GM19035 (cell line): ENCODE measurements around the gene SULT1A2.
"Not testable (repeated sequence)": the region's sequence is repeated elsewhere in the genome, so short reads cannot be mapped to it uniquely, and the experiment has no call there.

Experiments
- ATAC-seq: cut with Tn5 transposase; IDR thresholded peaks from one replicate; pipeline ENCODE4 v1.9.1; 2021; ENCODE audit not compliant: unreplicated experiment

The SULT1A2 gene

DNA sequence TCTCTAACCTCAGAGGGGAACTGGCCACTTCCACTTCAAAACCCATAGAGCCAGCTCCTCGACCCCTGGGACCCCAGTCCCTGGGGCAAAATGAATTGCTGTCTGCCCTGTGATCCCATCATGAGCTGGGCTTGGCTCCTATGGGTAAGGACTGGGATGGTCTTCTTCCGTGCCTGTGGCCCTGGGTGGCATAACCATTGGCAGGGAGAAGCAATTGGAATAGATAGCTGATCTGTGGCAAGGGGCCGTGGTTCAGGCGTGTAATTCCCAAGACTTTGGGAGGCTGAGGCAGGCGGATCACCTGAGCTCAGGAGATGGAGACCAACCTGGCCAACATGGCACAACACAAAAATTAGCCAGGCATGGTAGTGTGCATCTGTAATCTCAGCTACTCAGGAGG is 4.3 kb downstream of the SULT1A2 start:
- ATAC-seq, result no peak

DNA sequence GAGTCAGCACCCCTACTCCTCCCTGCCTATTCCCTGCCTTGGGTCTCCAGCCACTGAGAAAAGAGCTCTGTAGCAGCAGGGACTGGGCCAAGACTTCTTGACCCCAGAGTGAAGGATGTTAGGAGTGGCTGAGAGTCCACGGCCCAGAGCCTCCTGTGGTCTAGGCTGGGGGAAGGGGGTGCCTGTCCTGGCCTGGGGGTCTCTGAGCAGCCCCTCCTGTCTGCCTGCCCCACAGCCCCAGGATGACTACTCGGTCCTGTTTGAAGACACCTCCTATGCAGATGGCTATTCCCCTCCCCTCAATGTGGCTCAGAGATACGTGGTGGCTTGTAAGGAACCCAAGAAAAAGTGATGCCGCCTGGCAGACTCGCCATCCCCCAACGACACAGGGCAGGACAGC is 5.5 kb downstream of the SULT1A2 start:
- ATAC-seq, result no peak

DNA sequence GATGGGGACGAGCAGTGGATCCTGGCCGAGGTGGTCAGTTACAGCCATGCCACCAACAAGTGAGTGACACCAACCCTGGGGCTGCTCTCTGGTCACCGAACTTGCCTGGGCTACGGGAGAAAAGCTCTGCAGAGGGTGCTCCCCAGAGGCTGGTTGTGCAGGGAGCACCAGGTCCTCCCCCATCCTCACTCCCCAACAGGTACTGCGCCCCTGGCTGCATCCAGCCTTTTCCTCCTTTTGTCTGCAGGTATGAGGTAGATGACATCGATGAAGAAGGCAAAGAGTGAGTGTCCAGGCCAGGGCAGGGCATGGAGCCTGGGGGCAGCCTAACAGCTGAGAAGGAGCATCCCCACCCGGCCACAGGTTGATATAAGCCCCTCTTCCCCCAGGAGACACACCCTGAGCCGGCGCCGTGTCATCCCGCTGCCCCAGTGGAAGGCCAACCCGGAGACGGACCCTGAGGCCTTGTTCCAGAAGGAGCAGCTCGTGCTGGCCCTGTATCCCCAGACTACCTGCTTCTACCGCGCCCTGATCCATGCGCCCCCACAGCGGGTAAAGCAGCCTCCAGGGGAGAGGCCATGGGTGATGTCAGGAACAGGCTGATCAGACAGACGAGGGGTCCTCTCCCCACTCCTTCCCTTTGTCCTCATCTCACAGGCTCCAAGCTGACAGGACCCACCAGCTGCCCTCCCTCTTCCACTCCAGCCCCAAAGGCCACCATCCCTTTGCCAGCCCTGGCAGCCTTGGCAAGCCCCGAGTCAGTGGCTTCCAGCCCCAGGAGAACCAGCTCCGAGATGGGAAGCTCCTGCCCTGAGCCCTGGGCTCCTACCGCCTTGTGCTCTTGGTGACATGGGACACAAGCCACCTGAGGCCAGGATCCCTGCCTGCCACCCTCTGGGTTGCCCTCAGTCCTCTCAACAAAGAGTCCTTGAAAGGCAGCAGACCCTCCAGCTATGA is 6.2 kb downstream of the SULT1A2 start:
- no peak for ATAC-seq

DNA sequence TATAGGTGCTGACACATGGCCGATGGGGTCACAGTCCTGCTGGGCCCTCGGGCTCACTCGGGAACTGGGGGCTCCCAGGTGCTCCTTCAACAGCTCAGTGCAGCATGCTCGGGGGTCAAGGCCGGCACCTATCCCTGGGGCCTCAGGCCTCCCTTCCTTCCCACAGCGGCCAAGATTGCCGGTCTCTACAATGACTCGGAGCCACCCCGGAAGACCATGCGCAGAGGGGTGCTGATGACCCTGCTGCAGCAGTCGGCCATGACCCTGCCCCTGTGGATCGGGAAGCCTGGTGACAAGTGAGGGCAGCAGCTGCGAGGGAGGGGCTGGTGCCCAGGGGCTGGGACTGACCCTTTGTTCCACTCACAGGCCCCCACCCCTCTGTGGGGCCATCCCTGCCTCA is 6.9 kb downstream of the SULT1A2 start:
- no peak for ATAC-seq

DNA sequence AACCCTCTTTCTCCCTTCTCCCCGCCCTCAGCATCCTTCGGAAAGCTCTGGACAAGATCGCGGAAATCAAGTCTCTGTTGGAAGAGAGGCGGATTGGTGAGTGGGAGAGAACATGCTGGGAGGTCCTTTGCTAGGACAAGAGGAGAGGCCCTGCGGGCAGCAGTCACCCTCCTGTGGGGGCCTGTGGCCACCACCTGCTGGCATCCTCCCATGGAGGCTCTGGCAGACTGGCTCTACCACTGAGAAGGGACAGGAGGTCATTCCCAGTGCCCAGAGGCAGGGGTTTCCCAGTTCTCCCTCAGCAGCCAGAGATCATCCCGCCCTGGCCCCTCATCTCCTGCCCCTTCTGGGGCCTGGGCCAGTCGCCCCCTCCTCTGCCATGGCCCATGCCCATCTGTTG is 7.8 kb downstream of the SULT1A2 start:
- no peak for ATAC-seq

DNA sequence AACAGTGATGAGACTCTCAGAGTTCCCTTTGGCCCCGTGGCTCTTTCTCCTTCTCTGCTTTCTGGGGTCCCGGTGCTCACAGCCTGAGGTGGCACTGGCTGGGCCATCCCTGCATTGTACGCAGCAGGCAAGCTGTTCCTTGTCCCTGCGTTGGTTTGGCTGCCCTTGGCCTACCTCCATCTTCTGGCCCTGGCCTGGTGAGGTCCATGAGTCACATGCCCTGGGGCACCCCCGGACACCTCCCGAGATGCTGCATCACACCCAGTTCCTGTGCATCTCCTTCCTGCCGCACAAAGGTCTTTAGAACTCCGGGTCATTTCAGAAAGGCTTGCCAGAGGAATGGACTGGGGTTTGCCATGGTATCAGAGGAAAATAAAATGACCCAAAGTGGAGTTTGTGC is 9.5 kb downstream of the SULT1A2 start:
- ATAC-seq, result no peak

DNA sequence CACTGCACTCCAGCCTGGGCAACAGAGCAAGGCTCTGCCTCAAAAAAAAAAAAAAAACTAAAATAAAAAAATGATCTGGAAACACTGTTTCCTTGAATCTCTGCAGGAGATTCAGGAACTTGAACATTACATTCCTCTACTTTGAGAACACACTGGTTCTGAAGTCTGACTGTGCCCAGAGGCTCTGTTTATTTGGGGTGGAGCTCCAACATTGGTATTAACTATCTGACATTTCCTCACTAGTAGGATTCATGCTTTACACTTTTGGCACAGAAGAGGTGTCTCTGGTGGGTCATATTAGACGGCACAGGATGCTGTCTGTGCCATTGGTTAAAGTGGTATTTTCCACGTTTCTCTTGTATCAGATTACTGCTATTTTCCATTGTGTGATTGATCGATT is 10.4 kb downstream of the SULT1A2 start:
- no peak for ATAC-seq

DNA sequence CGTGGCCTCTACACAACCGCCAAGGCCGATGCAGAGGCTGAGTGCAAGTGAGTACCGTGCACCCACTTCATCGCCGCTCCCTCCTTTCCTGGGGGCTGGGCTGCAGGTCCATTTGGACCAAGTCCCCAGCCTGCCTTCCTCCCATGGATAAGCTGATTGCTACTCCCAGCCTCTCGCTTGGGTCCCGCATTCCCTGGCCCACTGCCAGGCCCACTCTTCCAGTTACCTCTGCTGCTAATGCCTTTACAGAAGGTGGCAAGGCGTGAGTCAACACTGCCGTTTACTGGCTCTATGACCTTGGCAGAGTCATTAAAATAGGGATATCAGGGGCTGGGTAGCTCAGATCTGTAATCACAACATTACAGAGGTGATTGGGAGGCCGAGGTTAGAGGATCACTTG is 11.2 kb downstream of the SULT1A2 start:
- no peak for ATAC-seq

DNA sequence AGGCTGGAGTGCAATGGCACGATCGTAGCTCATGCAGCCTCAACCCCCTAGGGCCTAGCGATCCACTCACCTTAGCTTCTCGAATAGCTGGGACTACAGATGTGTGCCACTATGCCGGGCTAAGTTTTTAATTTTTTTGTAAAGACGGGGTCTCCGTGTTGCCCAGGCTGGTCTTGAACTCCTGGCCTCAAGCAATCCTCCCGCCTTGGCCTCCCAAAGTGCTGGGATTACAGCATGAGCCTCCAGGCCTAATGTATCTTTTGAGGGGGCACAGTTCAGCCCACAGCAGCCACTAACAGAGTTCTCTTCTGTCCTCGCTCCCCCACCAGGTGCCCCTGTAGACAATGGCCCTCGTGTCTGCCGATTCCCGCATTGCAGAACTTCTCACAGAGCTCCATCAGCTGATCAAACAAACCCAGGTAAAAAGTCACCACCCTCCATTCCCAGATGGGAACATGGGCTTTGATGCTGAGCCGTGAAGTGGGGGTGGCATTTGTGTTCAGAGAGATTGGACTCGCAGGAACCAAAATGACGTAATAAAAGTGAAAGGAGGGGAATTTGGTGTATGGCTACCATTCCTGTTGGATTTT is 16.0 kb downstream of the SULT1A2 start:
- no peak for ATAC-seq

DNA sequence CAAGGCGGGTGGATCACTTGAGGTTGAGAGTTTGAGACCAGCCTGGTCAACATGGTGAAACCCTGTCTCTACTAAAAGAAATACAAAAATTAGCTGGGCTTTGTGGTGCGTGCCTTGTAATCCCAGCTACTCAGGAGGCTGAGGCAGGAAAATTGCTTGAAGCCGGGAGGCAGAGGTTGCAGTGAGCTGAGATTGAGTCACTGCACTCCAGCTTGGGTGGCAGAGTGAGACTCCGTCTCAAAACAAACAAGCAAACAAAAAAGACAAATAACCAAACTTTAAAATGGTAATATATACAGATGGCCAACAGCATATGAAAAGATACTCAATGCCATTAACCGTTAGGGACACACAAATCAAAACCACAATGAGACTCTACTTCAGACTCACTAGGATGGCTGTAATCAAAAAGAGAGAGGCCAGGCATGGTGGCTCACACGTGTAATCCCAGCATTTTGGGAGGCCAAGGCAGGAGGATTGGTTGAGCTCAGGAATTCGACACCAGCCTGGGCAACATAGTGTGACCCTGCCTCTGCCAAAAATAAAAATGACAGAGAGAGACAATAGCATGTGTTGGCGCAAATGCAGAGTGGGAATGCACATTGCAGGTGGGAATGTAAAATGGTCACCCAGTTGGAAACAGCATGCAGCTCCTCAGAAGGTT is 21.3 kb downstream of the SULT1A2 start:
- no peak for ATAC-seq

DNA sequence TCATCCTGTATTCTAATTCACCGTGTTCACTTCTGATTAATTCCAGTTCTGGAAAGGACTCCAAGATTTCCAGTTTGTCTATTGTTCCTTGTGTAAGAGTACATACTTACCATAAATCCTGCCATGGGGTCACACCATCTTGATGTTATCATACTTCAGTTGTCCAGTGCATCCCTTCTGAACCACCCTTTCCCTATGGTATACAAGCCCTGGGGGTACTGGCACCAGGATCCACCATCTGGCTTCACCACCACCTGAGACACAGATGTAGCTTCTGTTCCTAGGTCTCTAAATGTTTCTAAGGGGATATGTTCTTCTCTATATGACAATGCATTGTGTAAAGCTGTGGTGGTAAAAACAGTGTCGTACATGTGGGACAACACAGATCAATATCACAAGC is 21.9 kb downstream of the SULT1A2 start:
- ATAC-seq, result no peak

DNA sequence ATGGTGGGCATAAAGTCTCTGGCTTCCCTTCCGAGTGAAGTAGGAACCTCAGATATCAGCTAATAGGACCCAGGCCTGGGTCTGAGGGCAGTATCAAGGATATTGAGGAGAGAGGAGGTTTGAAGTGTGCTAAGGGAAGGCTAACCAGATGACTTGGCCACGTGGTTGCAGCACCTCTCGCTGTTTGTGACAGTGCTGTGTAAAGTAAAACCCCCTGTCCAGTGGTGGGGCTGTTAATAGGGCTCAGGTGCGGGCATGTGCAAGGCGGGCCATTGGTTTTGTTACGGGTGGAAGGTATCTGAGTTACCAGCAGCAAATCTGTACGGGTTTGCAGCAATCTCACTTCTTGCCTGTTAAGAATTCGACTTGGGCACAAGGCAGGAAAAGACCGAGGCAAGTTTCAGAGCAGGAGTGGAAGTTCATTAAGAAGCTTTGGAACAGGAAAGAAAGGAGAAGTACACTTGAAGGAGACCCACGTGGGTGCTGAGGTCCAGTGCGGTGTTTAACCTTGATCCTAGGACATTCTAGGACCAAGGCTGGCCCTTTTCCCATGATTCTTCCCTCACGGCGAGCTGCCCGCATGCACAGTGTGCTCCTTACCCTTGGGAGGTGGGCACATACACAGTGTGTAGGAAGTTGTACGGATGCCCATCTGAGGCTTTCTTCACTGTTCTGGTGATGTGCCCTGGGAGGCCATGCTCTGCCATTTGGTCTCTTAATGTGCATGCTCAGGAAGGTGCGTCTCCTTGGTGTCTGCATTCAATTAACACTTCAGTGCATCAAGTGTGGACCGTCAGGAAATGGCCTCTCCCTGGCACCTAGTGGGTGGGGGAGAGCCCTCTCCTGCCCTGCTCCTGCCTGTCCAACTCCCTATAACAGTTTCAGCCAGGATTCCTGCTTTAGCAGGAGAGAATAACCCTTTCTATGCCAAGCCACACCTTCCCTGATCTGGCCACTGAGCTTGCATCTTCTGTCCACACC is 22.8 kb downstream of the SULT1A2 start:
- ATAC-seq, result no peak

DNA sequence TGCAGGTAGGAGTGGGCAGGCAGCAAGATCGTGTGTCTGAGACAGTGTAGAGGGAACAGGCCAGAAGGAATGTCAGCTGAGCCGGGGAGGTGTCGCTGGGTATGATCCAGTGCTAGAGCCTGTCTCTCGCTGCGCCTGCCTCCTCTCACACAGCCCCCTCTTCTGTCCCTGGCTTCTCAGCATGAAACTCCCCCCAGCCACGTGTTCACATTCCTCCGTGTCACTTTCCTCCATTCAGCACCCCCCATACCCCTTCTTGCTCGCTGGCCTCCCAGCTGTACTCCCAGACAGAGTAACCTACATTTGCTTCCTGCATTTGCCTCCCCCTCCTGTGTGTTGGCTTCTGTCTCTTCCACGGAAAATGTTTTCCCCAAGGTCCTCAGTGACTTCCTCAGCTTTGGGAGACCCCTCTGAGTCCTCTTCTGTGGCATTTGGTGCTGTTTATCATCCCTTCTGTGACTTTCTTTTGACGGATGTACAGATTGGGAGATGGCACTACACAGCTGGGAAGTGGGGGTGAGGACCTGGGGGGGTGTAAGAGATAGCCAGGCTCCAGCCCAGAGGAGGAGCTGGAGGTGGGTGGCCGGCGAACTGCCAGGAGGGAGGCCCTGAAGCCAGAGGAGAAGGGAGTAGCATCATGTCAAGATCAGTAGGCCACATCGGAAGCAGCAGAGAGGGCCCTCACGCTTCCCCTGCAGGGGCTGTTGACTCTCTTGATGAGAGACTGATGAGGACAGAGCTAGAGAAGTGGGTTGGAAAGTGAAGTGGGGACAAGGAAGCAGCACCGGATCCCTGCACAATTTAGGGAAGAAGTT is 23.9 kb downstream of the SULT1A2 start:
- ATAC-seq, result no peak

DNA sequence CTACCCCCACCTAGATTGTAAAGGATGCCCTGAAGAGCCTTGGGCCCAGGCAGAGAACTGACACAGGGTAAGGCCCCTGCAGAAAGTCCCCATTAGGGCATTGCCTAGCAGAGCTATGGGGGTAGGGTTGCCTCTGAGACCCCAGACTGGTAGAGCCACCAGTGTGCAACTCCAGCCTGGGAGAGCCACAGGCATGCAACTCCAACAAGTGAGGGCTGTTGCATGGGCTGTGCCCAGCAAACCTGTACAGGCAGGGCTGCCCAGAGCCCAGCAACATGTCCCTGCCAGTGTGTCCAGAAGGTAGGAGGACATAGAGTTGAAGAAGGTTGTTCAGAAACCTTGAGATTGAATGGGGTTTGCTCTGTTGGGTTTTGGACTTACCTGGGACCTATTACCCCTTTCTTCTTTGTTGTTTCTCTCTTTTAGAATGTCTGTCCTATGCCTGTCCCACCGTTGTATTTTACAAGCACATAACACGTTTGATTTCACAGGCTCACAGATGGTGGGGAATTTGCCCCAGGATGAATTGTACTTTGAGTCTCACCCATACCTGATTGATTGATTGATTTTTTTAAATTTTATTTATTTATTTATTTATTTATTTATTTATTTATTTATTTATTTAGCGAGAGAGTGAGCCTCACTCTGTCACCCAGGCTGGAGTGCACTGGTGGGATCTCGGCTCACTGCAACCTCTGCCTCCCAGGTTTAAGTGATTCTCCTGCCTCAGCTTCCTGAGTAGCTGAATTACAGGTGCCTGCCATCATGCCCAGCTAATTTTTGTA is 26.7 kb downstream of the SULT1A2 start:
- ATAC-seq, result no peak

DNA sequence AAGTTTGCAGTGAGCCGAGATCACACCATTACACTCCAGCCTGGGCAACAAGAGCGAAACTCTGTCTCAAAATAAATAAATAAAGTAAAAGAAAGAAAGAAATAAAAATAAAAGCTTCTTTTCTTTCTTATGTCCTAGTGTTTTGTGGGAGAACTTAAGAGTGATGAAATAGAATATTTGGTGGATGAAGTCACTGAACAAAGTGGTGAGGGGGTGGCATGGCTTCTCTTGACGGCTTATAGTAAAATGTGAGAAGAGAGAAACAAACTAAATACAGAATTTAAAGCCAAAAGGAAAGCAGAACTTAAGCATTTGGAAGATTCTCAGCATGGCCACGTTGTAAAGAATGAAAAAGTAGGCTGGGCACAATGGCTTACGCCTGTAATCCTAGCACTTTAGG is 27.8 kb downstream of the SULT1A2 start:
- no peak for ATAC-seq

DNA sequence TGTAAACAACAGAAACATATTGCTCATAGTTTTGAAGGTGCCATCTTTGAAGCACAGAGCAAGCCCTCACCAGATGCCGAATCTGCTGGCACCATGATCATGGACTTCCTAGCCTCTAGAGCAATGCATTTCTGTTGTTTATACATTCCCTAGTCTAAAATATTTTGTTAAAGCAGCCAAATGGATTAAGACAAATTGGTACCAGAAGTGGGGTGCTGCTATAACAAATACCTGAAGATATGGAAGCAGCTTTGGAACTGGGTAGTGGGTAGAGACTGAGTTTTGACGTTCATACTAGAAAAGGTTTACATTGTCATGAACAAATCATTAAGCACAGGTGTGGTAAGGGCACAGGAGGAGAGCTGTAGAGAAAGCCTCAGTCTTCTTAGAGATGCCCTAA is 29.6 kb downstream of the SULT1A2 start:
- ATAC-seq, result no peak

DNA sequence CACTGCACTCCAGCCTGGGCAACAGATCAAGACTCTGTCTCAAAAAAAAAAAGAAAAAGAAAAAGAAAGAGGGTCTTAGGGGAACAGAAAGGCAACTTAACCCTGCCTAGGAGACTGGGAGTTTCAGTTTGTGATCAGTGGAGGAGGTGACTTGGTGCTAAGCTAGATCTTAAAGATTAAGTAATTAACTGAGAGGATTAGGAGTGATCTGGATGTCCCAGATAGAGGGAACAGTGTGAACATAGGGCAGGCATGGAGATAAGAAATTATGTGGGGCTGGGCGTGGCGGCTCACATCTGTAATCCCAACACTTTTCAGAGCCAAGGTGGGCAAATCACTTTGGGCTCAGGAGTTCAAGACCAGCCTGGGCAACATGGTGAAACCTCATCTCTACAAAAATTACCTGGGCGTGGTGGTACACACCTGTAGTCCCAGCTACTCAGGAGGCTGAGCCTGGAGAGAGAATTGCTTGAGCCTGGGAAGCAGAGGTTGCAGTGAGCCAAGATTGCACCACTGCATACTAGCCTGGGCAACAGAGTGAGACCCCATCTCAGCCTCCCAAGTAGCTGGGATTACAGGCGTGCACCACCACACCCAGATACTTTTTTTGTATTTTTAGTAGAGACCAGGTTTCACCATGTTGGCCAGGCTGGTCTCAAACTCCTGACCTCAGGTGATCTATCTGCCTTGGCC is 30.5 kb downstream of the SULT1A2 start:
- not testable (repeated sequence) for ATAC-seq

DNA sequence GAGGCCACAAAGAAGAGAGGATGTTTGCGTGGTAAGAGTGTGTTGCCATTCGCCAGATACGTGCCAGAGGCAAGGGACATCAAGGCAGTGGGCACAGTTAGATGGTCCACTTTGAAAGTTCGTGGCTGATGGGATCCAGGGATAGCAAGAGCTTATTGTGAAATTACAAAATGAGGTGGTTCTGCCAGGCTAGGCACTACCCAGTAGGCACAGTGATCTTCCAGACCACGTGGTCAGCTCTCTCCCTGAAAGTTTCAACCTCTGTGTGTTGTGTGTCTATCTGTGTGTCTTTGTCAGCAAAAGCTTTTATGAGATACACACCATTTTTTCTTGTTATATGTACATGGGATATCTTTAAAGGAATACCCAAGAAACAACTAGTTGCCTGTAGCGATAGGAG is 33.6 kb downstream of the SULT1A2 start:
- no peak for ATAC-seq

DNA sequence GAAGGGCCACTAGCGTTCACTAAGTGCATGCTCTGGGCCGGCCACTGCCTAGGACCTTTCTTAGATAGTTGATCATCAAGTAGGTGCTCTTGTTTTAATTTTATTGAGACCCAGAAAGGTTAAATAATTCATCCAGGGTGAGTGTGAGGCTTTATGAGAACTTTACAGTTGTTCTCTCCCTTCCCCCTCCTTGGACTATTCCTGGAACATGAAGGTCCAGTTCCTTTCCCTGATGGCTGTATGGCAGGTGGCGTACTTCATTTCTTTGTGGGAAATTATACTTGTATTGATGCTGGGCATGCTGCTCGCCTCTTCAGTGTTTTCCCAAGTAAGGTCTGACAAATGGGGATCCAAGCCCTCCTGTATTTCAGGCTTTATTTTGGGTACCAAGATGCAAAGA is 34.7 kb downstream of the SULT1A2 start:
- ATAC-seq, result no peak
